B cell (primary cell): ENCODE data around the gene CBX3. TPM values are rescaled to one million over a fixed set of nuclear protein-coding genes. Genes with fewer than 3 reads are reported as not detected.
"Not testable (repeated sequence)": the region's sequence is repeated elsewhere in the genome, so short reads cannot be mapped to it uniquely, and the experiment has no call there.

Experiments used
- ATAC-seq: fragments of 200-7000 bp; cut with Tn5 transposase; one replicate; pipeline ENCODE4 v1.10.0; 2021; ENCODE audit warnings: low read depth, mild to moderate bottlenecking, moderate number of reproducible peaks, moderate library complexity
- CTCF ChIA-PET: fragments of 350-600 bp; sonication (Branson Sonifier 250); formaldehyde crosslinking; loops from one replicate; lab custom pipeline; 2021; ENCODE audit warnings: antibody characterized with exemption, inconsistent platforms; lab: Charles Lee
- POLR2A ChIA-PET: fragments of 350-600 bp; sonication (Branson Sonifier 250); formaldehyde crosslinking; loops from one replicate; lab custom pipeline; 2021; ENCODE audit warnings: antibody characterized with exemption; lab: Charles Lee
- DNase-seq: peaks from one replicate; pipeline ENCODE4 v3.0.0; 2013
- H2AFZ ChIP-seq: 2 replicates; pipeline ENCODE4 v1.6.1; 2012; ENCODE audit warnings: mild to moderate bottlenecking, low read depth, low read length; ENCODE audit not compliant: insufficient read depth, poor library complexity, severe bottlenecking
- H3K27ac ChIP-seq, 2 donors: 1 replicate in 1 of 2; 2 replicates in 1 of 2; pipeline ENCODE4 v1.5.1; 2012 to 2013; ENCODE audit warnings: low read length in 2 of 2, mild to moderate bottlenecking in 2 of 2, moderate library complexity in 1 of 2
- H3K27me3 ChIP-seq, 4 experiments: fragments of 200-600 bp in 1 of 4; sonication (generic) in 1 of 4; replicated peaks in 1 of 4; 1 replicate in 2 of 4; 2 replicates in 2 of 4; pipeline versions ENCODE4 v1.6.1 to v1.7.0; 2013 to 2016; ENCODE audit warnings: low read length in 3 of 4, mild to moderate bottlenecking in 2 of 4, mixed read lengths in 1 of 4, moderate library complexity in 1 of 4; ENCODE audit not compliant: insufficient read depth in 4 of 4, control insufficient read depth in 3 of 4; ENCODE audit errors: control extremely low read depth in 1 of 4
- H3K36me3 ChIP-seq, 2 experiments: replicated peaks in 1 of 2; 1 replicate in 1 of 2; 2 replicates in 1 of 2; pipeline versions ENCODE4 v1.6.1 to v1.7.1; 2013; ENCODE audit warnings: low read length in 1 of 2; ENCODE audit not compliant: insufficient read depth in 2 of 2, control insufficient read depth in 1 of 2; ENCODE audit errors: control extremely low read depth in 1 of 2, extremely low read depth in 1 of 2
- H3K4me1 ChIP-seq, 2 donors: fragments of 200-600 bp in 1 of 2; sonication (generic) in 1 of 2; 1 replicate in 1 of 2; 2 replicates in 1 of 2; pipeline versions ENCODE4 v1.5.1 to v1.6.1; 2013 to 2017; ENCODE audit warnings: low read length in 2 of 2; ENCODE audit not compliant: control insufficient read depth in 2 of 2, insufficient read depth in 2 of 2
- H3K4me2 ChIP-seq: replicated peaks from 2 replicates; pipeline ENCODE3; 2012; ENCODE audit warnings: mild to moderate bottlenecking, low read depth, low read length; ENCODE audit not compliant: poor library complexity, severe bottlenecking
- H3K4me3 ChIP-seq, 5 experiments: fragments of 200-600 bp in 1 of 5; sonication (generic) in 1 of 5; 1 replicate in 3 of 5; 2 replicates in 2 of 5; pipeline versions ENCODE4 v1.5.1 to v1.7.0; 2011 to 2016; ENCODE audit warnings: low read length in 4 of 5, mild to moderate bottlenecking in 4 of 5, low read depth in 2 of 5, control low read depth in 1 of 5, moderate library complexity in 1 of 5; ENCODE audit not compliant: insufficient read depth in 1 of 5; ENCODE audit errors: control extremely low read depth in 1 of 5, extremely low read depth in 1 of 5
- H3K79me2 ChIP-seq: fragments of 200-600 bp; sonication (generic); one replicate; pipeline ENCODE4 v1.6.0; 2016; ENCODE audit warnings: low read length; ENCODE audit not compliant: control insufficient read depth, insufficient read depth
- H3K9ac ChIP-seq: fragments of 200-600 bp; sonication (generic); 2 replicates; pipeline ENCODE4 v1.6.1; 2017; ENCODE audit warnings: mild to moderate bottlenecking, low read length, moderate library complexity
- H3K9me3 ChIP-seq, 3 donors: one replicate each; pipeline versions ENCODE4 v1.6.1 to v1.7.1; 2013; ENCODE audit warnings: low read length in 2 of 3; ENCODE audit not compliant: control insufficient read depth in 2 of 3, insufficient read depth in 1 of 3; ENCODE audit errors: control extremely low read depth in 1 of 3
- H4K20me1 ChIP-seq: 2 replicates; pipeline ENCODE4 v1.6.0; 2012; ENCODE audit warnings: mild to moderate bottlenecking, low read length; ENCODE audit not compliant: insufficient read depth, control insufficient read depth, poor library complexity, severe bottlenecking
- H3K27ac Mint-ChIP-seq: one replicate; pipeline ENCODE4 v1.8.0; 2021; ENCODE audit warnings: mixed read lengths
- H3K27me3 Mint-ChIP-seq: one replicate; pipeline ENCODE4 v1.8.0; 2021; ENCODE audit warnings: mixed read lengths
- H3K4me1 Mint-ChIP-seq: one replicate; pipeline ENCODE4 v1.8.0; 2021; ENCODE audit warnings: mixed read lengths
- H3K4me3 Mint-ChIP-seq: one replicate; pipeline ENCODE4 v1.8.0; 2021; ENCODE audit warnings: mixed read lengths
- H3K9me3 Mint-ChIP-seq: one replicate; pipeline ENCODE4 v1.8.0; 2022; ENCODE audit warnings: mixed read lengths; ENCODE audit not compliant: insufficient read depth
- CTCF ChIP-seq: fragments of 200-600 bp; IDR thresholded peaks from one replicate; pipeline ENCODE4 v1.8.0; 2022; ENCODE audit warnings: antibody characterized with exemption, mild to moderate bottlenecking
- EZH2 ChIP-seq: IDR thresholded peaks from 2 replicates; pipeline ENCODE4 v1.6.1; 2012; ENCODE audit warnings: borderline replicate concordance, low read depth, mild to moderate bottlenecking, moderate library complexity, low read length; ENCODE audit not compliant: insufficient read depth, poor library complexity, severe bottlenecking
- WGBS: methylation state at CpG from one replicate; pipeline ENCODE4 v1.1.5; 2013; ENCODE audit warnings: missing lambda C conversion rate; ENCODE audit not compliant: insufficient coverage; 5-methylcytosine and 5-hydroxymethylcytosine counted together
- intact Hi-C: fragments of 100-400 bp; cut with micrococcal nuclease; formaldehyde crosslinking; loops from one replicate; pipeline ENCODE4 v1.10.0; 2022
- polyA plus RNA-seq: library from polyadenylated mRNA; depleted of rRNA; stranded (reverse); fragments of >200 nt; gene quantifications from 2 replicates; pipeline ENCODE4 v1.2.3, GENCODE V29; 2012
- total RNA-seq, 2 donors: library from RNA; stranded (reverse); fragments of 120-200 nt in 1 of 2; gene quantifications; 1 replicate in 1 of 2; 2 replicates in 1 of 2; pipeline versions ENCODE4 v1.2.3 to v1.2.4, GENCODE V29; 2013 to 2022

The CBX3 gene
- total and polyA plus RNA-seq, 2 donors (not counting 1 experiment from before 2014, with no cell fraction given), result 43.9 to 126 TPM

GRCh38 chr7:26245150-26245549, 43.6 kb downstream of the CBX3 start:
- no peaks in the 10 kb centered on the region for H3K9me3 Mint-ChIP-seq
- H2AFZ ChIP-seq, result no peak overlapping the region
- no peak overlapping the region for H3K9ac ChIP-seq
- H3K79me2 ChIP-seq, result no peaks in the 10 kb centered on the region
- no peaks in the 10 kb centered on the region for H4K20me1 ChIP-seq
- ATAC-seq (no peak), DNase-seq (no peak)
- H3K4me2 ChIP-seq, result no peak overlapping the region
- 95% methylated on average over 13 of the region's 13 CpGs for WGBS
- H3K27me3 Mint-ChIP-seq, result no peaks in the 10 kb centered on the region
- H3K27ac ChIP-seq, result no peak overlapping the region
- H3K4me3 Mint-ChIP-seq, result no peak overlapping the region
- no peaks in the 10 kb centered on the region for H3K9me3 ChIP-seq
- H3K4me3 ChIP-seq, result no peak overlapping the region
- no peaks in the 10 kb centered on the region for H3K27me3 ChIP-seq
- intact Hi-C loops, result no loop called here
- H3K27ac Mint-ChIP-seq, result no peak overlapping the region
- ChIA-PET POLR2A (no interaction called here), CTCF (no interaction called here)
- H3K4me1 Mint-ChIP-seq, result no peaks in the 10 kb centered on the region
- TF ChIP-seq CTCF (no peak), EZH2 (no peak)
- H3K4me1 ChIP-seq, result no peaks in the 10 kb centered on the region
- no peaks in the 10 kb centered on the region for H3K36me3 ChIP-seq

- POLR2A ChIA-PET, result no interaction called here
Measured at GRCh38 chr7:26250239-26250638, 48.7 kb downstream of the CBX3 start.

GRCh38 chr7:26261866-26262265, 60.3 kb downstream of the CBX3 start:
- H3K27me3 ChIP-seq, intact Hi-C loops, H3K4me3 Mint-ChIP-seq, POLR2A ChIA-PET, CTCF ChIA-PET, H3K4me1 Mint-ChIP-seq, H3K9ac ChIP-seq, H3K4me3 ChIP-seq, ATAC-seq, H3K4me2 ChIP-seq, H3K27ac Mint-ChIP-seq, H3K9me3 Mint-ChIP-seq, H3K9me3 ChIP-seq, H3K79me2 ChIP-seq, H4K20me1 ChIP-seq, H3K4me1 ChIP-seq, H2AFZ ChIP-seq, H3K27ac ChIP-seq, DNase-seq, H3K36me3 ChIP-seq: not testable (repeated sequence)
- 98% methylated on average over 14 of the region's 29 CpGs for WGBS
- peaks cover 23% of the 10 kb centered on the region for H3K27me3 Mint-ChIP-seq

More at GRCh38 chr7:26250239-26250638, 48.7 kb downstream of the CBX3 start:
- H3K79me2 ChIP-seq, result no peaks in the 10 kb centered on the region
- H3K9ac ChIP-seq, result no peak overlapping the region
- Mint-ChIP-seq H3K4me1 (no peaks in the 10 kb centered on the region), H3K27me3 (no peaks in the 10 kb centered on the region), H3K4me3 (no peak overlapping the region), H3K9me3 (no peaks in the 10 kb centered on the region), H3K27ac (no peak overlapping the region)
- H3K4me1 ChIP-seq, result no peaks in the 10 kb centered on the region
- no peaks in the 10 kb centered on the region for H4K20me1 ChIP-seq
- TF ChIP-seq EZH2, result no peak
- no peak for TF ChIP-seq CTCF
- no peaks in the 10 kb centered on the region for H3K27me3 ChIP-seq
- no peaks in the 10 kb centered on the region for H3K36me3 ChIP-seq
- WGBS, result 83% methylated on average over 10 of the region's 12 CpGs
- no peaks in the 10 kb centered on the region for H3K9me3 ChIP-seq
- DNase-seq (no peak), ATAC-seq (no peak)
- H3K4me2 ChIP-seq, result no peak overlapping the region
- no peak overlapping the region for H3K27ac ChIP-seq
- CTCF ChIA-PET, result no interaction called here
- H3K4me3 ChIP-seq, result no peak overlapping the region
- intact Hi-C loops, result no loop called here
- H2AFZ ChIP-seq, result peak overlapping the region; percentile 28
